HCT116 (cell line): ENCODE results near the gene RELL1. TPM values are rescaled to one million over a fixed set of nuclear protein-coding genes. Genes with fewer than 3 reads are reported as not detected.

Source experiments
- ATAC-seq: fragments of 200-7000 bp; cut with Tn5 transposase; 2 replicates; pipeline ENCODE4 v1.9.1; 2020; ENCODE audit warnings: mild to moderate bottlenecking, moderate library complexity
- BruUV-seq: library from RNA; stranded (reverse); fragments of 400-500 nt; replicated peaks from 2 replicates; lab custom pipeline; 2021; lab: Mats Ljungman, UMichigan
- CTCF ChIA-PET: fragments of 300-600 bp; sonication (Branson Sonifier 250); formaldehyde crosslinking; loops from one replicate; lab custom pipeline; 2021; ENCODE audit warnings: antibody characterized with exemption; lab: Charles Lee
- POLR2A ChIA-PET: fragments of 300-600, 350-600 bp; sonication (Branson Sonifier 250); formaldehyde crosslinking; loops from one replicate; lab custom pipeline; 2021; ENCODE audit warnings: antibody characterized with exemption; lab: Charles Lee
- RAD21 ChIA-PET, 2 experiments: fragments of 300-600 bp; sonication (Branson Sonifier 250); formaldehyde crosslinking; loops; one replicate each; lab custom pipeline; 2023; ENCODE audit warnings: low total read pairs in 2 of 2; ENCODE audit not compliant: uncharacterized antibody in 2 of 2, unreplicated experiment in 2 of 2, low non-redundant PET in 1 of 2; lab: Charles Lee
- DNase-seq: peaks from one replicate; pipeline ENCODE4 v3.0.0-alpha.2; 2010; ENCODE audit warnings: low read depth, low spot score
- H2AFZ ChIP-seq: fragments of 200-600 bp; shearing (Covaris generic), sonication (generic); 2 replicates; pipeline ENCODE4 v1.6.1; 2017; ENCODE audit warnings: low read depth, mixed run types, mixed read lengths, antibody characterized with exemption, low read length; ENCODE audit not compliant: poor library complexity, severe bottlenecking
- H3K27ac ChIP-seq: 2 replicates; pipeline ENCODE4 v1.5.1; 2012; ENCODE audit warnings: low read depth, low read length
- H3K27me3 ChIP-seq: fragments of 200-600 bp; sonication (generic); 2 replicates; pipeline ENCODE4 v1.6.1; 2016; ENCODE audit warnings: mixed run types, low read length, mixed read lengths; ENCODE audit not compliant: insufficient read depth
- H3K36me3 ChIP-seq, 2 experiments: fragments of 200-500 bp in 1 of 2; fragments of 200-600 bp in 1 of 2; sonication (Bioruptor generic) in 1 of 2; sonication (generic) in 1 of 2; 2 replicates each; pipeline versions ENCODE4 v1.5.1 to v1.6.1; 2014 to 2016; ENCODE audit warnings: low read length in 2 of 2, inconsistent platforms in 1 of 2, mixed read lengths in 1 of 2, mixed run types in 1 of 2; ENCODE audit not compliant: insufficient read depth in 2 of 2, control insufficient read depth in 1 of 2
- H3K4me1 ChIP-seq, 2 experiments: fragments of 200-600 bp in 1 of 2; sonication (generic) in 1 of 2; 2 replicates each; pipeline versions ENCODE4 v1.5.1 to v1.6.1; 2012 to 2017; ENCODE audit warnings: low read length in 2 of 2, inconsistent platforms in 1 of 2, mild to moderate bottlenecking in 1 of 2, mixed read lengths in 1 of 2, mixed run types in 1 of 2, moderate library complexity in 1 of 2; ENCODE audit not compliant: insufficient read depth in 2 of 2, control insufficient read depth in 1 of 2
- H3K4me2 ChIP-seq: fragments of 200-600 bp; sonication (generic); 2 replicates; pipeline ENCODE4 v1.6.1; 2017; ENCODE audit warnings: mixed run types, low read length, mixed read lengths
- H3K4me3 ChIP-seq, 2 experiments: fragments of 200-600 bp in 1 of 2; sonication (generic) in 1 of 2; replicated peaks in 1 of 2; 2 replicates each; pipeline ENCODE4 v1.5.1; 2011 to 2016; ENCODE audit warnings: low read length in 2 of 2, control low read depth in 1 of 2, low read depth in 1 of 2, mild to moderate bottlenecking in 1 of 2, mixed read lengths in 1 of 2, mixed run types in 1 of 2
- H3K79me2 ChIP-seq: fragments of 200-600 bp; sonication (generic); 2 replicates; pipeline ENCODE4 v1.6.1; 2017; ENCODE audit warnings: mild to moderate bottlenecking, mixed run types, low read length, moderate library complexity, mixed read lengths; ENCODE audit not compliant: insufficient read depth
- H3K9ac ChIP-seq: fragments of 200-600 bp; sonication (generic); 2 replicates; pipeline ENCODE4 v1.6.1; 2016; ENCODE audit warnings: low read length, mixed read lengths
- H3K9me2 ChIP-seq: fragments of 200-600 bp; sonication (generic), shearing (Covaris generic); 2 replicates; pipeline ENCODE4 v1.6.1; 2017; ENCODE audit warnings: mixed run types, mild to moderate bottlenecking, moderate library complexity; ENCODE audit not compliant: insufficient read depth
- H3K9me3 ChIP-seq, 2 experiments: fragments of 200-500 bp in 1 of 2; fragments of 200-600 bp in 1 of 2; sonication (Bioruptor generic) in 1 of 2; sonication (generic) in 1 of 2; 2 replicates each; pipeline ENCODE4 v1.6.1; 2014 to 2017; ENCODE audit warnings: low read length in 2 of 2, mixed read lengths in 2 of 2, inconsistent platforms in 1 of 2, low read depth in 1 of 2, mild to moderate bottlenecking in 1 of 2, mixed run types in 1 of 2, moderate library complexity in 1 of 2; ENCODE audit not compliant: control insufficient read depth in 1 of 2, insufficient read depth in 1 of 2
- H4K20me1 ChIP-seq: fragments of 200-600 bp; sonication (generic), shearing (Covaris generic); 2 replicates; pipeline ENCODE4 v1.6.1; 2017; ENCODE audit warnings: mixed run types, mild to moderate bottlenecking, moderate library complexity; ENCODE audit not compliant: insufficient read depth
- ATF3 ChIP-seq: IDR thresholded peaks from 2 replicates; pipeline ENCODE4 v1.6.1; 2012
- EGR1 ChIP-seq: IDR thresholded peaks from 2 replicates; pipeline ENCODE4 v1.6.1; 2012; ENCODE audit warnings: low read depth
- ELF1 ChIP-seq: IDR thresholded peaks from 2 replicates; pipeline ENCODE4 v1.6.1; 2012; ENCODE audit warnings: low read depth, borderline replicate concordance
- EZH2 ChIP-seq: fragments of 200-600 bp; sonication (generic); IDR thresholded peaks from 2 replicates; pipeline ENCODE4 v1.6.1; 2017; ENCODE audit warnings: antibody characterized with exemption, mixed run types
- EZH2phosphoT487 ChIP-seq: fragments of 200-600 bp; IDR thresholded peaks from 2 replicates; pipeline ENCODE4 v1.6.1; 2018; ENCODE audit warnings: antibody characterized with exemption, borderline replicate concordance
- FOSL1 ChIP-seq: IDR thresholded peaks from 2 replicates; pipeline ENCODE4 v1.6.1; 2012; ENCODE audit warnings: low read depth
- JUND ChIP-seq: IDR thresholded peaks from 2 replicates; pipeline ENCODE4 v1.6.1; 2012
- MAX ChIP-seq: IDR thresholded peaks from 2 replicates; pipeline ENCODE4 v1.6.1; 2012
- POLR2AphosphoS5 ChIP-seq: IDR thresholded peaks from 2 replicates; pipeline ENCODE4 v1.6.1; 2011; ENCODE audit warnings: mild to moderate bottlenecking, low read depth, low read length, moderate library complexity
- SP1 ChIP-seq: IDR thresholded peaks from 2 replicates; pipeline ENCODE4 v1.6.1; 2012; ENCODE audit warnings: low read depth
- TCF7L2 ChIP-seq: IDR thresholded peaks from 2 replicates; pipeline ENCODE4 v1.7.0; 2011; ENCODE audit warnings: borderline replicate concordance, inconsistent platforms; ENCODE audit not compliant: insufficient read depth, insufficient read length; ENCODE audit errors: extremely low read depth
- YY1 ChIP-seq: IDR thresholded peaks from 2 replicates; pipeline ENCODE4 v1.6.1; 2011; ENCODE audit warnings: low read length, low read depth, moderate library complexity, mild to moderate bottlenecking; ENCODE audit not compliant: insufficient replicate concordance; ENCODE audit errors: extremely low read depth
- intact Hi-C: fragments of 100-400 bp; cut with micrococcal nuclease; formaldehyde crosslinking; loops from 2 replicates; pipeline ENCODE4 v1.10.0; 2022
- total RNA-seq: library from RNA; stranded (reverse); gene quantifications from one replicate; pipeline ENCODE4 v1.2.1, GENCODE V29; 2021; ENCODE audit not compliant: unreplicated experiment
- TF ChIP-seq, protein P1 (sequence below): IDR thresholded peaks from 2 replicates; pipeline ENCODE4 v1.6.1; 2012; ENCODE audit warnings: low read depth

The RELL1 gene
- total RNA-seq, 1 experiment from 2014 or later = 30.2 TPM

DNA sequence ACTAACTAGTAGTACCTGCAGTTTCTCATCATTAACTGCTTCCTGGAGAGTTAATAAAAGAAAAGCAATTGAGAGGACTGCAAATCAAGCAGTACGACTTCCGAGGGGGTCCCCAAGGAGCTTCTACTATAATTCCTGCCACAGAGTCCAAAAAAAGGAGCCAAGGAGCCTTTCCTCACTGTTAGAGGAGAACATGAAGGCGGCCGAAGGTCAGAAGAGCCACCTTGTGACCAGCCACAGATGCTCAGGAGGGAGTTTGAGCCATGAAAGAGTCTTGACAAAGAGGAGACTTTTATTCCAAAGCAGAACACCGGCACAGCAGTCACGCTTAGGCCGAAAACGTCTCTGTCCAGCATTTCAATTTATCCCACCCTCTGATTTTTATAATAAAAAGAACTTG, 62.2 kb downstream of the RELL1 start:
- POLR2A ChIA-PET = no interaction called here
- Histone ChIP-seq H3K27me3 (no peaks in the 10 kb centered on the region), H3K27ac (no peak overlapping the region), H4K20me1 (no peaks in the 10 kb centered on the region), H3K9me3 (no peaks in the 10 kb centered on the region), H3K4me2 (no peak overlapping the region), H3K79me2 (no peaks in the 10 kb centered on the region), H3K9ac (no peak overlapping the region), H2AFZ (no peak overlapping the region), H3K4me3 (no peak overlapping the region), H3K4me1 (peaks cover 2 to 6% of the 10 kb centered on the region in 2 experiments; a peak in 3 of 4 replicates), H3K36me3 (no peaks in the 10 kb centered on the region), H3K9me2 (no peaks in the 10 kb centered on the region)
- CTCF ChIA-PET = no interaction called here
- BruUV-seq = no TSS peak
- RAD21 ChIA-PET = no interaction called here
- DNase-seq (no peak), ATAC-seq (no peak)
- intact Hi-C loops = no loop called here
- TF ChIP-seq ELF1 (no peak), FOSL1 (no peak), POLR2AphosphoS5 (no peak), EZH2phosphoT487 (no peak), JUND (no peak)
- TF ChIP-seq, all 23 proteins: peak for 0

DNA sequence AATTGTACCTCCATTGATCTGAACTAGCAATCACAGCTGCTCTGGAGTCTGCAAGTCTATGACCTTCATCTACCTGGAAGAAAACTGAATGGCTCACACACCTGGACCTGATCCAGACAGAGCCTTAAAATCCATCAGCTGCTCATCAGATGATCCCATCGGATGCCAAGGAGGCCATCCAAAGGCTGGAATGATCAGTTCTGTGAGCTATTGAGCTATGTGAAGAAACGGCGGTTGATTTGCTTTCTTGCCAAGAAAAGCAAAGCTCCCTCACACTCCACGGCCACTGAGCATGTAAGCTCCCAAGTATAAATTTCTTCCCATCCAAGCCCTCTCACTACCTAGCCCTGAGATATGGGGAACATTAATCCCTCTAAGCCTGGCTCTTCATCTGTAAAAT, 63.1 kb downstream of the RELL1 start:
- no peaks in the 10 kb centered on the region for H3K9me3 ChIP-seq
- H3K27me3 ChIP-seq = no peaks in the 10 kb centered on the region
- DNase-seq (no peak), ATAC-seq (no peak)
- intact Hi-C loops = no loop called here
- no peaks in the 10 kb centered on the region for H3K36me3 ChIP-seq
- no peaks in the 10 kb centered on the region for H3K4me1 ChIP-seq
- no TSS peak for BruUV-seq
- ChIA-PET RAD21 (no interaction called here), POLR2A (no interaction called here), CTCF (no interaction called here)
- no peak overlapping the region for H3K4me2 ChIP-seq
- no peak overlapping the region for H3K9ac ChIP-seq
- no peak overlapping the region for H2AFZ ChIP-seq
- no peak overlapping the region for H3K4me3 ChIP-seq
- no peaks in the 10 kb centered on the region for H3K79me2 ChIP-seq
- no peaks in the 10 kb centered on the region for H3K9me2 ChIP-seq
- TF ChIP-seq JUND = no peak
- no peak for TF ChIP-seq YY1
- no peak for TF ChIP-seq TCF7L2
- no peak for TF ChIP-seq ATF3
- TF ChIP-seq MAX = no peak
- TF ChIP-seq EZH2 = no peak
- TF ChIP-seq SP1 = no peak
- TF ChIP-seq, protein P1, sequence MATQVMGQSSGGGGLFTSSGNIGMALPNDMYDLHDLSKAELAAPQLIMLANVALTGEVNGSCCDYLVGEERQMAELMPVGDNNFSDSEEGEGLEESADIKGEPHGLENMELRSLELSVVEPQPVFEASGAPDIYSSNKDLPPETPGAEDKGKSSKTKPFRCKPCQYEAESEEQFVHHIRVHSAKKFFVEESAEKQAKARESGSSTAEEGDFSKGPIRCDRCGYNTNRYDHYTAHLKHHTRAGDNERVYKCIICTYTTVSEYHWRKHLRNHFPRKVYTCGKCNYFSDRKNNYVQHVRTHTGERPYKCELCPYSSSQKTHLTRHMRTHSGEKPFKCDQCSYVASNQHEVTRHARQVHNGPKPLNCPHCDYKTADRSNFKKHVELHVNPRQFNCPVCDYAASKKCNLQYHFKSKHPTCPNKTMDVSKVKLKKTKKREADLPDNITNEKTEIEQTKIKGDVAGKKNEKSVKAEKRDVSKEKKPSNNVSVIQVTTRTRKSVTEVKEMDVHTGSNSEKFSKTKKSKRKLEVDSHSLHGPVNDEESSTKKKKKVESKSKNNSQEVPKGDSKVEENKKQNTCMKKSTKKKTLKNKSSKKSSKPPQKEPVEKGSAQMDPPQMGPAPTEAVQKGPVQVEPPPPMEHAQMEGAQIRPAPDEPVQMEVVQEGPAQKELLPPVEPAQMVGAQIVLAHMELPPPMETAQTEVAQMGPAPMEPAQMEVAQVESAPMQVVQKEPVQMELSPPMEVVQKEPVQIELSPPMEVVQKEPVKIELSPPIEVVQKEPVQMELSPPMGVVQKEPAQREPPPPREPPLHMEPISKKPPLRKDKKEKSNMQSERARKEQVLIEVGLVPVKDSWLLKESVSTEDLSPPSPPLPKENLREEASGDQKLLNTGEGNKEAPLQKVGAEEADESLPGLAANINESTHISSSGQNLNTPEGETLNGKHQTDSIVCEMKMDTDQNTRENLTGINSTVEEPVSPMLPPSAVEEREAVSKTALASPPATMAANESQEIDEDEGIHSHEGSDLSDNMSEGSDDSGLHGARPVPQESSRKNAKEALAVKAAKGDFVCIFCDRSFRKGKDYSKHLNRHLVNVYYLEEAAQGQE = no peak
- no peak for TF ChIP-seq EGR1
- no peak for TF ChIP-seq POLR2AphosphoS5
- no peak for TF ChIP-seq FOSL1
- H3K27ac ChIP-seq = no peak overlapping the region
- no peaks in the 10 kb centered on the region for H4K20me1 ChIP-seq
